Left ventricle myocardium inferior (tissue), 1 donor: ENCODE measurements around the gene CD93. TPM values are rescaled to one million over a fixed set of nuclear protein-coding genes. Genes with fewer than 3 reads are reported as not detected.
A peak's percentile ranks its signal among the peaks of the same experiment; 100 is the strongest.

Experiments used
- DNase-seq: peaks from one replicate; pipeline ENCODE4 v3.0.0-alpha.2; 2020
- H3K27ac ChIP-seq: fragments of 200-600 bp; replicated peaks from 2 replicates; pipeline ENCODE4 v1.8.0; 2021
- H3K27me3 ChIP-seq: fragments of 200-600 bp; 2 replicates; pipeline ENCODE4 v1.8.0; 2021; ENCODE audit warnings: low read depth
- H3K36me3 ChIP-seq: fragments of 200-600 bp; 2 replicates; pipeline ENCODE4 v1.8.0; 2021
- H3K4me1 ChIP-seq: fragments of 200-600 bp; 2 replicates; pipeline ENCODE4 v1.8.0; 2021
- H3K4me3 ChIP-seq: fragments of 200-600 bp; 2 replicates; pipeline ENCODE4 v1.8.0; 2021; ENCODE audit warnings: mild to moderate bottlenecking, moderate library complexity
- H3K9me3 ChIP-seq: fragments of 200-600 bp; replicated peaks from 2 replicates; pipeline ENCODE4 v1.8.0; 2021
- CTCF ChIP-seq: fragments of 200-600 bp; IDR thresholded peaks from 2 replicates; pipeline ENCODE4 v1.8.0; 2021; ENCODE audit warnings: antibody characterized with exemption, mild to moderate bottlenecking, borderline replicate concordance
- intact Hi-C: fragments of 100-400 bp; cut with micrococcal nuclease; formaldehyde crosslinking; loops from one replicate; pipeline ENCODE4 v1.11.0; 2022
- long read RNA-seq: library from polyadenylated mRNA; unstranded; transcript quantifications from one replicate; pipeline ENCODE4 v2.0.0, GENCODE V29; 2021
- total RNA-seq: library from RNA; stranded (reverse); fragmentation: NEBNext Ultra II Directional; extraction: Animal tissue kit (Norgen Biotek cat#: 25700); gene quantifications from one replicate; pipeline ENCODE4 v1.2.1, GENCODE V29; 2021
- donor health status: DM: no; HTN: yes; CAD: no; lungs with severe emphysema.

Gene CD93
- 35.7 TPM for total RNA-seq
- long read RNA-seq, full-length matches to known transcripts, result 18 of 25 reads
- long read RNA-seq, partial matches to known transcripts, result 7 of 25 reads
- long read RNA-seq, other reads (novel, unspliced or antisense), result 0 of 25 reads

- no peak for DNase-seq
- no peak for TF ChIP-seq CTCF
- Histone ChIP-seq H3K4me3 (peak within 1 kb of the TSS; percentile 66), H3K36me3 (no peaks in the 10 kb centered on the region), H3K27me3 (peaks cover 13% of the 10 kb centered on the region), H3K4me1 (peaks cover 50% of the 10 kb centered on the region), H3K27ac (peak within 1 kb of the TSS; percentile 97), H3K9me3 (no peaks in the 10 kb centered on the region)
- intact Hi-C loops, result no loop called here
These were observed at the start of gene CD93 for GRCh38 chr20:23086056-23086566. CD93 (minus strand) TSS chr20:23086324; CDS start chr20:23086192, 132 bp downstream.

- Histone ChIP-seq H3K27ac (peak overlapping the region; percentile 87), H3K27me3 (no peaks in the 10 kb centered on the region), H3K4me3 (no peak overlapping the region), H3K36me3 (no peaks in the 10 kb centered on the region), H3K4me1 (peaks cover 66% of the 10 kb centered on the region), H3K9me3 (no peaks in the 10 kb centered on the region)
- DNase-seq, result no peak
- intact Hi-C loops, result no loop called here
- TF ChIP-seq CTCF, result no peak
These were observed 47.5 kb upstream of the CD93 start for GRCh38 chr20:23133560-23133998.

- Histone ChIP-seq H3K36me3 (no peaks in the 10 kb centered on the region), H3K9me3 (no peaks in the 10 kb centered on the region), H3K27ac (peak overlapping the region; percentile 87), H3K27me3 (no peaks in the 10 kb centered on the region), H3K4me3 (no peak overlapping the region), H3K4me1 (peaks cover 67% of the 10 kb centered on the region)
- intact Hi-C loops, result no loop called here
- peak; percentile 69 for DNase-seq
- no peak for TF ChIP-seq CTCF
These were observed 46.9 kb upstream of the CD93 start for GRCh38 chr20:23132930-23133559.

GRCh38 chr20:23132293-23132929 lies 46.3 kb upstream of the CD93 start:
- Histone ChIP-seq H3K9me3 (no peaks in the 10 kb centered on the region), H3K36me3 (no peaks in the 10 kb centered on the region), H3K4me1 (peaks cover 60% of the 10 kb centered on the region), H3K27ac (peak overlapping the region; percentile 87), H3K27me3 (no peaks in the 10 kb centered on the region), H3K4me3 (no peak overlapping the region)
- DNase-seq, result no peak
- no peak for TF ChIP-seq CTCF
- intact Hi-C loops, result no loop called here

GRCh38 chr20:23131766-23132165 lies 45.6 kb upstream of the CD93 start:
- Histone ChIP-seq H3K4me3 (no peak overlapping the region), H3K27me3 (no peaks in the 10 kb centered on the region), H3K36me3 (no peaks in the 10 kb centered on the region), H3K4me1 (peaks cover 58% of the 10 kb centered on the region), H3K27ac (peak overlapping the region; percentile 87), H3K9me3 (no peaks in the 10 kb centered on the region)
- DNase-seq, result no peak
- no peak for TF ChIP-seq CTCF
- intact Hi-C loops, result no loop called here
